PFSK-1 (cell line): ENCODE results near the gene BCL2.

Experiments used
- FOXP2 ChIP-seq: optimal IDR thresholded peaks from 2 replicates; pipeline ENCODE3; 2011; ENCODE audit warnings: borderline replicate concordance, control low read depth, inconsistent platforms; ENCODE audit not compliant: insufficient read depth; ENCODE audit errors: extremely low read length, extremely low read depth
- POLR2AphosphoS5 ChIP-seq: IDR thresholded peaks from 2 replicates; pipeline ENCODE4 v1.6.1; 2012; ENCODE audit warnings: low read depth, mild to moderate bottlenecking, control low read depth, low read length, moderate library complexity
- REST ChIP-seq, 2 experiments: IDR thresholded peaks; 2 replicates each; pipeline versions ENCODE4 v1.6.1 to v1.8.0; 2011 to 2012; ENCODE audit warnings: low read depth in 2 of 2, low read length in 2 of 2, control low read depth in 1 of 2, inconsistent platforms in 1 of 2, mild to moderate bottlenecking in 1 of 2, moderate library complexity in 1 of 2; ENCODE audit not compliant: insufficient read depth in 1 of 2
- SIN3A ChIP-seq: IDR thresholded peaks from 2 replicates; pipeline ENCODE4 v1.6.1; 2012; ENCODE audit warnings: mild to moderate bottlenecking, low read length, moderate library complexity, borderline replicate concordance; ENCODE audit not compliant: insufficient read depth
- TAF1 ChIP-seq: IDR thresholded peaks from 2 replicates; pipeline ENCODE4 v1.6.1; 2012; ENCODE audit warnings: low read length, control low read depth, borderline replicate concordance; ENCODE audit not compliant: insufficient read depth

- TF ChIP-seq POLR2AphosphoS5 (no peak), REST (IDR thresholded peaks at IDR 0.05; ENCODE audit: insufficient read depth in 1 of 2, low read depth in 2 of 2, low read length in 2 of 2) (no peak), TAF1 (no peak), SIN3A (no peak), FOXP2 (no peak)
Observed at GRCh38 chr18:63363951-63364350, 44.4 kb upstream of the BCL2 start.
